ENCODE measurements around the gene NEK7. TPM values are rescaled to one million over a fixed set of nuclear protein-coding genes. Genes with fewer than 3 reads are reported as not detected.
"Not testable (repeated sequence)": the region's sequence is repeated elsewhere in the genome, so short reads cannot be mapped to it uniquely, and the experiment has no call there.

The NEK7 gene
- total RNA-seq, 4 donors from 2014 or later = 98.1 to 152 (median 118) TPM

DNA sequence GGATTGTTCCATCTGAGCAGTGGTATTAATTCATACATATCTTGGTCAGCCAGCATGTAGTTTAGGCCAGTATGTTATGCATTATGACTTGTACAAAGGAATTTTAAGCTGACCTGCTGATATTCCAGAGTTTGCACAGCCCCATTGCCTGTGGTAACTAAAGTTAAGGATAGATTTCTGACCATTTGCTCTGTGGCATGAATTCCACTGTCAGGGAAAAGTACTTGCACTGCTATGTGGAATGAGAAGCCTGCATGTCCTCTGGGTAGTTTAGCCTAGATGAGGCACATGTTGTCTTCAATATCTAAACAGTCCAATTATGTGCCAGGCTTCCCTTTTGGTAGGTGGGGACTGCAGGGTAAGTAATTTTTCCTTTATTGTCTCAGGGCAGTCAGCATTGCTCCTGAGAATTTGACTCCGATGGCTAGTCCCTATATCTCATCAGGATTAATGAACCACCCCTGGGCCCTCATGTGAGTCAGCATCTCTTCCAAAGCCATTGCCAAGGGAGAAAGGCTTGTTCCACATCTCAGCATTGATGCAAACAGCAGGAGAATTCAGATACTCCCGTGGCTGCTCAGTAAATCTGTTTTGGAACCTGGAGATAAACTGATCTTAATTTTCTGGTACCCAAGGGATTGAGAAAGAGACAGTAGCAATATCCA lies 30.2 kb downstream of the NEK7 start:
- no peak overlapping the region for H3K27ac ChIP-seq
- H3K9me3 ChIP-seq = no peaks in the 10 kb centered on the region
- in situ Hi-C loops (cut with MboI; ENCODE audit: low sequenced_read_pairs in 4 of 4) = no loop called here
- H3K36me3 ChIP-seq = no peaks in the 10 kb centered on the region
- no peak for DNase-seq
- intact Hi-C loops (cut with DNase I; ENCODE audit: low total_unique reads) = no loop called here
- H3K4me1 ChIP-seq = peaks cover 72 to 81% of the 10 kb centered on the region in 2 donors
- no peaks in the 10 kb centered on the region for H3K27me3 ChIP-seq
- ATAC-seq = no peak
- TF ChIP-seq CTCF (IDR thresholded peaks at IDR 0.05 in 4 of 5, conservative IDR thresholded peaks at IDR 0.05 in 1 of 5) = no peak
- TF ChIP-seq POLR2A (IDR thresholded peaks at IDR 0.05) = no peak
- H3K4me3 ChIP-seq = no peak overlapping the region

GRCh38 chr1:198187973-198188588 lies 31.3 kb downstream of the NEK7 start:
- Histone ChIP-seq H3K27ac (no peak overlapping the region), H3K9me3 (no peaks in the 10 kb centered on the region), H3K4me3 (no peak overlapping the region), H3K4me1 (peaks cover 77 to 90% of the 10 kb centered on the region in 2 donors), H3K36me3 (no peaks in the 10 kb centered on the region), H3K27me3 (no peaks in the 10 kb centered on the region)
- no peak for TF ChIP-seq POLR2A (IDR thresholded peaks at IDR 0.05)
- TF ChIP-seq CTCF (IDR thresholded peaks at IDR 0.05 in 4 of 5, conservative IDR thresholded peaks at IDR 0.05 in 1 of 5) = no peak
- intact Hi-C loops (cut with DNase I; ENCODE audit: low total_unique reads) (loop anchor here (1.0 kb wide), 1 partner anchor 27 kb away; no protein-coding TSS in a partner anchor), in situ Hi-C loops (cut with MboI; ENCODE audit: low sequenced_read_pairs in 4 of 4) (no loop called here)
- DNase-seq (no peak), ATAC-seq (peak in 1 of 2 donors; percentile 30)

GRCh38 chr1:198191117-198191516 lies 34.3 kb downstream of the NEK7 start:
- Histone ChIP-seq H3K4me1 (peaks cover 61 to 80% of the 10 kb centered on the region in 2 donors), H3K27me3 (no peaks in the 10 kb centered on the region), H3K27ac (no peak overlapping the region), H3K36me3 (no peaks in the 10 kb centered on the region), H3K4me3 (no peak overlapping the region), H3K9me3 (no peaks in the 10 kb centered on the region)
- in situ Hi-C loops (cut with MboI; ENCODE audit: low sequenced_read_pairs in 4 of 4) = no loop called here
- no peak for TF ChIP-seq CTCF (IDR thresholded peaks at IDR 0.05 in 4 of 5, conservative IDR thresholded peaks at IDR 0.05 in 1 of 5)
- TF ChIP-seq POLR2A (IDR thresholded peaks at IDR 0.05) = no peak
- ATAC-seq (no peak), DNase-seq (no peak)
- intact Hi-C loops (cut with DNase I; ENCODE audit: low total_unique reads) = no loop called here

DNA sequence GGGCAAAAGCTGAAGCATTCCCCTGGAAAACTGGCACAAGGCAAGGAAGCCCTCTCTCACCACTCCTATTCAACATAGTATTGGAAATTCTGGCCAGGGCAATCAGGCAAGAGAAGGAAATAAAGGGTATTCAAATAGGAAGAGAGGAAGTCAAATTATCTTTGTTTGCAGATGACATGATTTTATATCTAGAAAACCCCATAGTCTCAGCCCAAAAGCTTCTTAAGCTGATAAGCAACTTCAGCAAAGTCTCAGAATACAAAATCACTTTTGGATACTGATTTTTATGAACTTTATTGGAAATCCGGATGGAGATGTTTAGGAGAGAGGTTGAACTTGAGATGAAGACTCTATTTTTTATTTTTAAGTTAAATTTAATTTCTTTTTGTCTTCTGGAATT lies 37.1 kb downstream of the NEK7 start:
- in situ Hi-C loops (cut with MboI; ENCODE audit: low sequenced_read_pairs in 4 of 4) = not testable (repeated sequence)
- peaks cover 45 to 54% of the 10 kb centered on the region in 2 donors for H3K4me1 ChIP-seq

GRCh38 chr1:198196630-198197029 lies 39.8 kb downstream of the NEK7 start:
- no peak for ATAC-seq
- Histone ChIP-seq H3K27me3 (no peaks in the 10 kb centered on the region), H3K9me3 (no peaks in the 10 kb centered on the region), H3K36me3 (no peaks in the 10 kb centered on the region), H3K4me1 (peaks cover 38 to 49% of the 10 kb centered on the region in 2 donors), H3K4me3 (no peak overlapping the region), H3K27ac (no peak overlapping the region)
- in situ Hi-C loops (cut with MboI; ENCODE audit: low sequenced_read_pairs in 4 of 4) = no loop called here
- DNase-seq = no peak
- intact Hi-C loops (cut with DNase I; ENCODE audit: low total_unique reads) = no loop called here
- TF ChIP-seq CTCF (IDR thresholded peaks at IDR 0.05 in 4 of 5, conservative IDR thresholded peaks at IDR 0.05 in 1 of 5) = no peak
- TF ChIP-seq POLR2A (IDR thresholded peaks at IDR 0.05) = no peak

More for the DNA sequence above, 37.1 kb downstream of the NEK7 start:
- H3K36me3 ChIP-seq; ATAC-seq; DNase-seq; H3K27me3 ChIP-seq; H3K4me3 ChIP-seq; H3K9me3 ChIP-seq; H3K27ac ChIP-seq; intact Hi-C loops (cut with DNase I; ENCODE audit: low total_unique reads): not testable (repeated sequence)
